GM19397 (cell line): Measurements from ENCODE around the gene NUPR1.
A peak's percentile ranks its signal among the peaks of the same experiment; 100 is the strongest.
"Not testable (repeated sequence)": the region's sequence is repeated elsewhere in the genome, so short reads cannot be mapped to it uniquely, and the experiment has no call there.

Source experiments
- ATAC-seq: cut with Tn5 transposase; IDR thresholded peaks from one replicate; pipeline ENCODE4 v1.9.1; 2021; ENCODE audit warnings: mild to moderate bottlenecking, moderate library complexity; ENCODE audit not compliant: unreplicated experiment

The NUPR1 gene

DNA sequence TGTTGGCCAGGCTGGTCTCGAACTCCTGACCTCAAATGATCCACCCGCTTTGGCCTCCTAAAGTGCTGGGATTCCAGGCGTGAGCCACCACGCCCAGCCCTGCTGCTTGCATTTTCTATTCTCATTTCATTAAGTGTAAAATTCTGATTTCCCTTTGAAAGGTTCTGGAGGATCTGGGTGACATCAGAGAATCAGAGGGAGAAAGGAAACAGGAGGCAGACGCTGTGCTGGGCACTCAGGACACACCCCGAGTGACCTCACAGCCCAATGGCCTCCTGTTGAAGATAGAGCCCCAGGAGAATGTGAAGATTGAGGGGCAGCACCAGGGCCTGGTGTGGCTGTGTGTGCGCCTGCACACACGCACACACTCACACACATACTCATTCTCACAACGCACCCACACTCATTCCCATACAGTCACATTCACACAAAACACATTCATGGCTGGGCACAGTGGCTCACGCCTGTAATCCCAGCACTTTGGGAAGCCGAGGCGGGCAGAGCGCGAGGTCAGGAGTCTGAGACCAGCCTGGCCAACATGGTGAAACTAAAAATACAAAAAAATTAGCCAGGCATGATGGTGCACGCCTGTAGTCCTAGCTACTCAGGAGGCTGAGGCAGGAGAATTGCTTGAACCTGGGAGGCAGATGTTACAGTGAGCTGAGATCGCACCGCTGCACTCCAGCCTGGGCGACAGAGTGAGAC lies 38.1 kb downstream of the NUPR1 start:
- ATAC-seq = not testable (repeated sequence)

DNA sequence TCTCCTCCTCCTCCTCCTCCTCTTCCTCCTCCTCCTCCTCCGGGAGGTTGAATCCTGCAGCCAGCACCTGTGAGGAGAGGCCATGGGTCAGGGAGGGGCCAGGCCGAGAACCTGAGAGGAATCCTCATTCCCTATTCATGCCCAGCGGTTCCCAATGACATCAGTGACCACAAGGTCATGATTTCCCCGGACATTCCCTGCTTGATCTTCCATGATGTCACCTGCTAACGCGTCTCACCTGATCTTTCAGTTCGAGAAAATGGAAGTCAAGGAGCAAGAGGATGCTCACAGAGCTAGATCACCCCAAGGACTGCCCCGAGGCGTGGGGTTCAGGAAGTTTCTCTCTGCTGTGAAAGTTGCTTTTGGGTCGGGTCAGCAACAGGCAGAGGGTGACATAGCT lies 38.9 kb downstream of the NUPR1 start:
- no peak for ATAC-seq

DNA sequence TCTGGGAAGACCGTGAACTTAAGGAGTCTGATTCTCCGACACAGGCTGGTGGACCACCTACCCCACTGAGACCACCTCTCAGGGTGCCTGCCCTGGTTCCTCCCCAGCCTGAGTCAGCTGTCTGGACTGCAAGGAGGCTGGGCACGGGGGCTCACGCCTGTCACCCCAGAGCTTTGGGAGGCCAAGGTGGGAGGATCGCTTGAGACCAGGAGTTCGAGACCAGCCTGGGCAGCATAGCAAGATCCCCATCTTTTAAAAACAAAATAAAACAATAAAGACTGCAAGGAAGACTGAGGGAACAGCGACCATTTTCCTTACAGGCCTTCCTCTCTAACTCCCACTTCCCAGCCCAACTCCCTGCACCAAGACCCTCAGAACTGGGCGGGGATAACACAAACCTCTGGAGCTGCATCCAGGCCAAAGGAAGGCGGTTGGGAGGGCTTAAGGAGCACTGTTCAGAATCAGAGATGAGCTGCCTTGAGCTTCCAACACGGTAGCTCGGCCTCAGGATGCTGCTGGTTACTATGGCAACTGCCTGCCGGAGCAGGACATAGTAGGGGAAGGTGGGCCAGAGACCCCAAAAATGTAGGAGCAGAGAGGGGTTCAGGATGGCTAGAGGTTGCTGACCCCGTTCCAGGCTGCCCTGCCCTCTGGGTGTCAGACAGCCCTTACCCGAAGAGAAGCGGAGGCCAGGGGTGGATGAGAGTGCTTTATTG lies 40.0 kb downstream of the NUPR1 start:
- ATAC-seq = no peak

DNA sequence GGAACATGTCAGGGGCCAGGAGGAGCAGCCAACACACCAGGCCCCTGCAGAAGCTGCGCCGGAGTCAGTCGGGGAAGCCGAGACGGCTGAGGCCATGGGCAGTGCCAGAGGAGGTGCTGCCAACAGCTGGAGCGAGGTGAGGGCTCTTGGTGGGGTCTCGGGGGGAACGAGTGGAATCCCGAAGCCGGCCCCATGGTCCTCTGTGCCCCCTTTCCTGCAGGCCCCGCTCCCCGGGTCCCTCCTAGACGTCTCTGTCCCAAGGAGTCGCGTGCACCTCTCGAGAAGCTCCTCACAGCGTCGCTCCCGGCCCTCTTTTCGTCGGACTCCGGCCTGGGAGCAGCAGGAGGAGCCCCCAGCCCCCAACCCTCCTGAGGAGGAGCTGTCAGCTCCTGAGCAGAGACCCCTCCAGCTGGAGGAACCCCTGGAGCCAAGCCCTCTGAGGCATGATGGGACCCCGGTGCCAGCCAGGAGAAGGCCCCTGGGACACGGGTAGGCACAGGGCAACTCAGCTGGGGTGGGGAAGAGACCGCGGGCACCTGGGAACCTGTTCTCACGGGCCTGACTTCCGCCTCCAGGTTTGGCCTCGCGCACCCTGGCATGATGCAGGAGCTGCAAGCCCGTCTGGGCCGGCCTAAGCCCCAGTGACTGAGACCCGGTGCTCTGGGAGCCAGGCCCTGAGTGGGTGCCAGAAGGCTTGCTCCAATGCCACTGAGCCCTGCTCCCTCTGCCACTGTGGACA lies 40.7 kb downstream of the NUPR1 start:
- no peak for ATAC-seq

DNA sequence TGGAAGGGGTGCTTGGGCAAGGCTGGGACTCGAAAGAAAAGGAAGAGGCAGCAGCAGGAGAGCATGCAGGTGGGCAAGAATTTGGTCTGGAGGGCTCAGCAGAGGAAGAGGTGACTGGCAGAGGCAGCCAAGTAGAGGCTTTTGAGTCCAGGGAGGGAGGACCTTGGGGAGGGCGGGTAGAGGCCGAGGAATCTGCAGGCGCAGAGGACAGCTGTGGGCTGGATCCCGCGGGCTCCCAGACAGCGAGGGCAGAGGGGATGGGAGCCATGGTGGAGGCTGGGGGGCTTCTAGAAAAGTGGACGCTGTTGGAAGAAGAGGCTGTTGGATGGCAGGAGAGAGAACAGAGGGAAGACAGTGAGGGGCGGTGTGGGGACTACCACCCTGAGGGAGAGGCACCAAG lies 41.4 kb downstream of the NUPR1 start:
- ATAC-seq = no peak

DNA sequence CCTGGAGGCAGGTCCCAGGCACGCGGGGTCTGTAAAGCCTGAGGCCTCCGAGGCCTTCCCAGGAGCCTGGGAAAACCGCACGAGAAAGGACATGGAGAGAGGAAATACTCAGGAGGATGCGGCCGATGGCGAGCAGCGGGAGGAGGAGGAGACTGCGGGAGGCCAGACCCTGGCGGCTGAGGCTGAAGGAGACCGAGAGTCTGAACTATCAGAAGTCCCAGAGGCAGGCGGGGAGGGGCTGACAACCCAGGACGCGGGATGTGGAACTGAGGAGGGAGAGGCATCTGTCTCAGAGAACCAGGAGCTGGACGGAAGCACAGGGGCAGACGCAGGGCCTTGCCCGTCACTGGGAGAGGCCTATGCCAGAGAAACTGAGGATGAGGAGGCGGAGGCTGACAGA lies 41.9 kb downstream of the NUPR1 start:
- ATAC-seq = no peak

DNA sequence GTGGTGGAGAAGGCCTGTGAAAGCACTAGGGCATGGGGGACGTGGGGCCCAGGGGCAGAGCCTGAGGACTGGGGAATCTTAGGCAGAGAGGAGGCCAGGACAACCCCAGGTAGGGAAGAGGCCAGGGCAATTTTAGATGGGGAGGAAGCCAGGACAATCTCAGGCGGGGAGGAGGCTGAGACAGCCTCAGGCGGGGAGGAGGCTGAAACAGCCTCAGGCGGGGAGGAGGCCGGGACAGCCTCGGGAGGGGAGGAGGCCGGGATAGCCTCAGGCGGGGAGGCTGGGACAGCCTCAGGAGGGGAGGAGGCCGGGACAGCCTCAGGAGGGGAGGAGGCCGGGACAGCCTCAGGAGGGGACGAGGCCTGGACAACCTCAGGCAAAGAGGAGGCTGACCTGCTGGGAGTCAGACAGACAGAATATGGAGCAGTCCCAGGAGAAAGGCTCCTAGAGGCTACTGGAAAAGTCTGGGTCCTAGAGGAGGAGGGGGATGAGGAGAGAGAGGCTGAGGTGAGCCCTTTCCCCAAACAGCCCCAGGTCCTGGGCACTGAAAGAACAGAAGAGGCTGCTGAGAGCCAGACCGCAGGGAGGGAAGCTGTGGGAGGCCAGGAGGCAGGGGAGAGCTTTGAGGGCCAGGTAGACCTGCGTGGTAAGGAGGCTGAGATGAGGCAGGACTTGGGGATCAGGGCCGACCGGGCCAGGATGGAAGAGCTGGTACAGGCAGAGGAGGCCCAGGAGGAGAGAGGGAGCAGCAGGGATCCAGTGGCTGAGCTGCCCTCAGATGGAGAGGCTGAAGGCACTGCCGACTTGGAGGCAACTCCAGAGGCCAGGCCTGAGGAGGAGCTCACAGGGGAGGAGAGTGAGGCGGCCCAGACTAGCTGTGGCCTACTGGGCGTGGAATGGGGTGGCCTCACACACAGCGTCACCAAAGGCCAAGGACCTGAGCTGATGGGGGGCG lies 42.7 kb downstream of the NUPR1 start:
- ATAC-seq = no peak

DNA sequence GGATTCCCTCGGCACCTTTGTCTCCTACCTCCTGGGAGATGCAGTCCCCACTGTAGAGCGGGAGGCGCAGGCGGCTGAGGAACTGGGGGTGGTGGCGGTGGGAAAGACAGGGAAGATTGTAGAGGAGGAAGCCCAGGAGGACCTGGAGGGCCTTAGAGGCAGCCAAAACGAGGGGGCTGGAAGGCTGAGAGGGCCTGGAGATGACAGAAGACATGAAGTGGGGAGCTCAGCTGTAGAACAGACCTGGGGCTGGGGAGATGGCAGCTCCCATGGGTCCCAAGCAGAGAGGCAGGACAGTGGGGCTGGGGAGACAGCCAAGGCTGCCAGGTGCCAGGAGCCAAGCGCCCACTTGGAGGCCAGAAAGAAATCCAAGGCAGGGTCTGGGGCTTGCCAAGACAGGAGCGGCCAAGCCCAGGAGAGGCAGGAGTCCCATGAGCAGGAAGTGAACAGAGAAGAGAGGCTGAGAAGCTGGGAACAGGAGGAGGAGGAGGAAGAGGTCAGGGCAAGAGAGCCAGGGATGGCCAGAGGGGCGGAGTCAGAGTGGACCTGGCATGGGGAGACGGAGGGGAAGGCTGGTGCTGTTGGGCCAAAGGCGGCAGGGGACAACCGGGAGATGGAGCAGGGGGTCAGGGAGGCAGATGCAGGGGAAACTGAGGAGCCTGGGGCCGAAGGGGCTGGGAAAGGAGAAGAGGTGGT lies 43.5 kb downstream of the NUPR1 start:
- no peak for ATAC-seq

DNA sequence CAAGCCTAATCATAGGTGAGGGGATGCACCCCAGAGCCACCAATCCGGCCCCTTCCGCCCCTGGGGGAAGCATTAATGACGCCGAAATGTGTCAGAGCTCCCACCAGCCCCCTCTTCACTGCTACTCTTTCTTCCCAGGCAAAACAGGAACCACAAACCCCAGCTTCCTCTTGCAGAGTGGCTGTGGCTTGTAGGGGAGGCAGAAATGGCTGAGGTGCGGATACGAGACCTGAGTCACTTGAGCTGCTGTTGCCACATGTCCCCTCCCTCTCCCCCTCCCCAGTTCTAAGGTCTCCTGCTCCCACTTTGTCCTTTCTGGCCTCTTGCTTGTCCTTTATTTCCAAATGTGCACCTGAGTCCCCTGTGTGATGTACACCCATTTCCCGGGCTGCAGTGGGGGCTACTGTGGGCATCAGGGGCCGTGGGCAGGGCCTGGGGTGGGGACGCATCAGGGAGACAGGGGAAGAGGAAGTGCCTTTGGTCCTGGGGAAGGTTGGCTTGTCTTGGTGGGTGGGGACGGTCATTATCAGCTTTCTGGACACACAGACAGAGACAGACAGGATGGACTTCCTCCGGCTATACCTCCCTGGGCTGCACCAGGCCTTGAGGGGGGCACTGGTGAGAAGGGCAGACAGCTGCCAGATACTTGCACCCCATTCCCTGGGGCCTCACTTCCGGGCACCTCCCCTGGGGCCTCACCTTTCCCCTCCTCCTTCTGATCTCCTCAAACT lies 44.5 kb downstream of the NUPR1 start, which contains the start of gene APOBR:
APOBR (plus strand) TSS at position 523 of the 731 bp plus-strand sequence; CDS start at position 562, 39 bp downstream.
- peak; percentile 32 for ATAC-seq

DNA sequence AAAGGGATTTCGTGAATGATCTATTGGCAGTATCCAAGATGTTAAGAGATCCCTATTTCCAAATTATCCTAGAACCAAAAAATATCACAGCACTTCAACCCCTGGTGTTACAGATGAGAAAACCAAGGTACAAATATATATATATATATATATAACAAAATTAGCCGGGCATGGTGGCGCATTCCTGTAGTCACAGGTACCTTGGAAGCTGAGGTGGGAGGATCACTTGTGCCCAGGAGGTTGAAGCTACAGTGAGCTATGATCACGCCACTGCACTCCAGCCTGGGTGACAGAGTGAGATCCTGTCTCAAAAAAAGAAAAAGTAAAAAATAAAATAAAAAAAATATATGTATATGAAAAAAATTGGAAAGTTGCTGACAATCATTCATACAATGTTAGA lies 46.3 kb downstream of the NUPR1 start:
- no peak for ATAC-seq

DNA sequence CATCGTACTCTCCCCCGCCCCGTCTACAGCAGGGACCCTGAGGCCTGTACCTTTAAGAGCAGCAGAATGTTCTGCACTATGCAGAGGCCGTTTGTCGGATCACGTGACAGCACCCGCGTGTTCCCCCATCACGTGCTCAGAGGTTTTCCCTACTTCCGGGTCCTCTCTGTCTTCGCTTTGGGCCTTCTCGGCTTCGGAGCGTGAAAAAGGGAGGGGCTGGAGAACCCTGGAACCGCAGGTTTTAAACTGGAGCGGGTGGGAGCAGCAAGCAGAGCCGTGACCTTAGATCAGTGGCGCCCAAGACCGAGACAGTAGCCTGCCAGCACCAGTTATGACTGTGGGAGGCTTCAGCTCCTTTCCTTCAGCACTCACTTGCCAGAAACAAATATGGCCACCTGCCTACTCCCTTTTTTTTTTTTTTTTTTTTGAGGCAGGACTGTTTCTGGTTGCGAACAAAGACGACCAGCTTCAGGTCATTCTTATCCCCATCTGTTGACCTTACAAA lies 46.8 kb downstream of the NUPR1 start, which contains the start of gene CLN3:
CLN3 (minus strand) TSS at position 105 of the 505 bp plus-strand sequence. CDS start 315 bp downstream, outside the sequence.
- ATAC-seq = peak; percentile 76

DNA sequence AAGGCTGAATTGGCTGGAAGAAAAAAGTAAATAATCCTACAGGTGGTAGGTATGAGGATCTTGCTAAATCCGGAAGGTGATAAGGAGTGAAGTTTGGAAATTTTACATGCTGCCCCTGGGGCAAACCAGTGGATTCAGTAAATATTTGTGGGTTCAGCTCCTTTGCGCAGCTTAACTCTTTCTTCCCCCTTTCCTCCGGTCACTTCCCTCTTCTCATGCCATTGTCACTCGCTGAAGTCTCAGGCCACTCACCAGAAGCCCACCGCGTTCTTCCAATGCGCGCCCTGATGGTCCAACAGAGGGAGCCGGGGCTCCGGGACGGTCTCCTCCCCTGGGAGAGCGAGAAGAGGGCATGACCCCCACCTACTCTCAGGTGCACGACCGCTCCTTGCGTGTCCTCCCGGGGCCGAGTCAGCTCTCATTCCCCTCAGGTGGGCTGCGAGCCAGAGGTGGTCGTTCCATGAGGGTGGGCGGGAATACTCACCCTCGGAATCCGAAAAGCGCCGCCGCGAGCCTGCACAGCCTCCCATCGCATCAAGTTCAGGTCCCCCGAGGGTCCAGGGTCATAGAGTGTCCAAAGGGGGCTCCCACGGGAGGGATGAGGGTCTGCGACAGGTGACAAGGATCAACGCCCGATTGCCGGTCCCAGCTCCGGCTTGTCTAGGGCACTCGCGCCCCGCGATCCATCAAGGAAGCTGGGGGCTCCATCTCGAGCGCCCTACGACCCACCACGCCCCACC lies 47.4 kb downstream of the NUPR1 start:
- no peak for ATAC-seq

DNA sequence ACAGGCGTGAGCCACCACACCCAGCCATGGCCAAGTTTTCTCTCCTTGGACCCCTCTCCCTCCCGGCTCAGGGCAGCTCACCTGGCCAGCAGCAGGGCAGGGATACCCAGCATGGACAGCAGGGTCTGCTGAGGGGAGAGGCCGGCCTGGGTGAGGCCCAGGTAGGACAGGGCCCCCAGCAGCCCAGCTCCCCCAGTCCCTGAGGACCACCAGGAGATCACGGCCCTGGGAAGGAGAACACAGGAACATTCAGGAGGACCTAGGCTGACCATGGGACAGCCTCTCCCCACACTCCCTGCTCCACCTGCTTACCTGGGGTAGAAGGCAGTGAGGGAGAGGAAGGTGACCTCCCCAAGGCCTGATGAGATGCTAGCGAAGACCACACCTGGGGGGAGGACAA lies 52.5 kb downstream of the NUPR1 start:
- ATAC-seq = no peak

DNA sequence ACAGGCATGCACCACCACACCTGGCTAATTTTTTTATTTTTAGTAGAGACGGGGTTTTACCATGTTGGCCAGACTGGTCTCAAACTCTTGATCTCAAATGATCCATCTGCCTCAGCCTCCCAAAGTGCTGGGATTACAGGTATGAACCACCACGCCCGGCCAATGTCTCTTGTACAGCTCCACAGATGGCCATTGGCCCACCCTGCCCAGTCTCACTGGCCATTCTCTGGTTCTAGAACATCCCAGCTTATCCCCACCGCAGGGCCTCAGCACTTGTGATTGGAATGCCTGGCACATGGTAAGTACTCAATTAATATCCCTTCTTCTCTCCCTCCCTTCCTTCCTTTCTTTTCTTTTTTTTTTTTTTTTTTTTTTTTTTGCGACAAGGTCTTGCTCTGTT lies 55.4 kb downstream of the NUPR1 start:
- ATAC-seq = not testable (repeated sequence)
